Liver (tissue), 3 donors: ENCODE results near the gene PMPCB.
"Not testable (repeated sequence)": the region's sequence is repeated elsewhere in the genome, so short reads cannot be mapped to it uniquely, and the experiment has no call there.

Experiments
- CTCF ChIP-seq: fragments of 150-350 bp; IDR thresholded peaks from 2 replicates; pipeline ENCODE4 v1.5.1; 2017; ENCODE audit warnings: improper control_type of control experiment, low read depth, low read length; ENCODE audit not compliant: missing input control
- GABPA ChIP-seq, 2 donors: IDR thresholded peaks in 1 of 2; conservative IDR thresholded peaks in 1 of 2; 2 replicates each; pipeline ENCODE4 v1.6.1; 2016; ENCODE audit warnings: antibody characterized with exemption in 2 of 2, mild to moderate bottlenecking in 1 of 2, moderate library complexity in 1 of 2
- REST ChIP-seq: IDR thresholded peaks from 2 replicates; pipeline ENCODE4 v1.6.1; 2016; ENCODE audit warnings: antibody characterized with exemption, mild to moderate bottlenecking
- SP1 ChIP-seq: IDR thresholded peaks from 2 replicates; pipeline ENCODE4 v1.6.1; 2018; ENCODE audit warnings: antibody characterized with exemption, mild to moderate bottlenecking
- YY1 ChIP-seq: IDR thresholded peaks from 2 replicates; pipeline ENCODE4 v1.6.1; 2016; ENCODE audit warnings: antibody characterized with exemption, mild to moderate bottlenecking
- donor health status: healthy.
- donor health status: healthy.

- TF ChIP-seq REST; YY1; CTCF; SP1; GABPA (IDR thresholded peaks at IDR 0.05 in 1 of 2, conservative IDR thresholded peaks at IDR 0.05 in 1 of 2): not testable (repeated sequence)
These were observed 22.4 kb upstream of the PMPCB start for GRCh38 chr7:103274867-103275266.
